GM21737 (cell line): ENCODE measurements around the gene SHC3.

Experiments used
- ATAC-seq: cut with Tn5 transposase; IDR thresholded peaks from one replicate; pipeline ENCODE4 v1.9.1; 2021; ENCODE audit warnings: mild to moderate bottlenecking, moderate library complexity; ENCODE audit not compliant: unreplicated experiment

The SHC3 gene

GRCh38 chr9:89186960-89187359 lies 8.3 kb upstream of the SHC3 start:
- ATAC-seq = no peak

GRCh38 chr9:89185980-89186379 lies 7.4 kb upstream of the SHC3 start:
- ATAC-seq = no peak

DNA sequence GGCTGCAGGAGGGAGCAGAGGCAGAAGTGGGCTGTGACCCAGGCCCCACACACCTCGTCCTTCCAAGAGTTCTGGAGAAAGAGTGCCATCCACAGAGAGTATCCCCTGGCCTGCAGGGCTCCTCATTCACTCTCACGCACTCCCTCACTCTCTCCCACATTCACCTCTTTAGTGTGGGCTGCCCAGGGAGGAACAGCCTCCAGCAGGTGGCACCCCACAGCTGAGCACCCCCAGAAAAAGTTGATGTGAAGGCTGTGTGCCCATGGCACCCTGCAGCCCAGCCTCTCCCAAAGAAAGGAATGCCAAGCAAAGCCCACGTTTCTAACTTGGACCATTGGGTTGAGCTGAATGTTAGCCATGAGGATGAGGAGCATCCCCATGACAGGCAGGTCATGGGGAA lies 4.5 kb upstream of the SHC3 start:
- ATAC-seq = no peak

- no peak for ATAC-seq
These were observed 3.8 kb upstream of the SHC3 start for GRCh38 chr9:89182369-89182768.

DNA sequence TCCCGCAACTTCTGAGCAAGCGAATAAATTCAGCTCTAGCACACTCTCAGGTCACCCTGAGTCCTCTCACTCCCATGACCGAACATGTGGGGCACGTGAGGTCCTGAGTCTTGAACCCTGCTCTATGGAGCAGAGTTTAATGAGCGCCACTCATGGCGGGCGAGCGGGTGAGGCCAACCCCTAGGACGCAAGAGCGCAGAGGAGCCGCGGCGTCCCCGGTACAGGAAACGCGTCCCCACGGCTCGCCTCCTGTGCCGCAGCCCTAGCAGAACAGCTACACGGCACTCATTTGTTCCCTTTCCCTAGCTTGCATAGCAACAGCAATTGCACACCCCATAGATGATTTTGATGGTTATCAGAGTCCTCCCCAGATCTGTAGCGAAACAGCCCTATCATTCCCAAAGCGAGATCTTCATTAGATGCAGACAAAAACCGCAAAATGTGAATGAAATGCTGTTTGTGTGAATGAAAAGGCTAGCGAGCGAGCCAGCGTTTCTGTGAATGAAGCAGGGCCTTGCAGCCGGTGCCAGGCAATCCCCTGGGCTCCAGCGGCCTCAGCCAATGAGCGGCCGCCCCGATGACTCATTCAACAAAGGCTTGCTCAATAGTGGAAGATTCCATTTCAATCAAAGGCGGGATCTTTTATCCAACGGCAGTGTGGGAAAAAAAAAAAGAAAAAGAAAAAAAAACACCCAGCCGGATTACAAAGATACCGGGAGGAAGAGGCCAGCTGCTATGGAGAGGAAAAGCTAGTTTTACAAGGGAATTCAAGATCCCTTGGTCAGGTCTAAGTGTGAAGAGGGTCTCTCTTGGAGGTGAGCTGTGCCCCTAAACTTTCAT lies 1.5 kb upstream of the SHC3 start:
- no peak for ATAC-seq

DNA sequence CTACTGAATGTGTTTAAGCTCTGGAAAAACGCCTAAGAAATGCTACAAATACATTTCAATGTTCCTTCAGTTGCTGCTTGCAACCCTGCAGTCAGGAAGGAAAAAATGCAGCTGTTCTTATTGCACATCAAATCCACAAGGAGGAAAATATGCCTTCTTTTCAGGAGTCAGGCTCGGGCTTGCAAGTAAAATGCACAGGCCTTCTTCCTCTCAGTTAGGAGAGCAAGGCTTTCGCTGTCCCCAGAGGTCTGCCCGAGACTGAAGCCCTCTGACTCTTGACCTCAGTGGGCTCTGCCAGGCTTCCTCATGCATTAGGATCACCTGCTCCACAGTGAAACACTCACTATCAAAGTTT lies 899 bp upstream of the SHC3 start:
- ATAC-seq = no peak

GRCh38 chr9:89178830-89179539 lies 367 bp upstream of the SHC3 start:
- ATAC-seq = no peak

GRCh38 chr9:89177012-89177943 lies 1.3 kb downstream of the SHC3 start:
- no peak for ATAC-seq

DNA sequence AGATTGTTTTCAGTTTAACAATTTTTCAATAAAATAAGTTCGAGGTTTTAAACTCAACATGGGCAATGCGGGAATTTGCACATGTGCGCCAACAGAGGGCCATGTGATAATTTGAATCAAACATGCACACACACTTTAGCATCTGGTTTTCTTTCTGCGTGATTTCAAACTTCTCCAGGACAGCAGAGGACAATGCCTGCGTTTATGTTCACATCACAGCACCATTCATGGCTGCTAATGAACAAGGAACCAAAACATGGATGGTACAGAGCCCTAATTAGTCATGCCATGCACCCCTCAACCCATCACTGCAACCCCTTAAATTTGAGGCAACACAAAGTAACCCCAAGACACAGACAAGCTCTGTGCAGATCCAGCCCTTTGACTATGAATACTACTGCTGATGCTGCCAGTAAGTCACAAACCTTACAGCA lies 2.8 kb downstream of the SHC3 start:
- ATAC-seq = no peak

- no peak for ATAC-seq
These were observed 4.3 kb downstream of the SHC3 start for GRCh38 chr9:89174291-89174690.

DNA sequence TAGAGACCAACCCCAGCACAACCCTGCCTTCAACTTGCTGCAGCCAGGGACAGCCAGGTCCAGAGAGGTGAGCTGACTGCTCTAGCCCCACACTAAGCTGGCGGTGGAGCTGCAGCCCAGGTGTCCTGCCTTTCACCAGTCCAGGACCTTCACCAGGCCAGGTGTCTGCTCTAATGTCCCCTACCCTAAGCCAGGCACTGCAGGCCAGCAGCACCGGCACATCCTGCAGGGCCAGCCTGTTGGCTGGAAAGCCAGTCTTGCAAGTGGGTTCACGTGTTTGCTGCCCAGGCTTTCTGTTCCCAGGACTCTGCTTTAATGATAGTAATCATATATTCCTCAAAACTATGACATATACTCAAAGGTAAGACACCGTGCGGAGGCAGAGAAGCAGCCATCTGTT lies 5.5 kb downstream of the SHC3 start:
- ATAC-seq = no peak

DNA sequence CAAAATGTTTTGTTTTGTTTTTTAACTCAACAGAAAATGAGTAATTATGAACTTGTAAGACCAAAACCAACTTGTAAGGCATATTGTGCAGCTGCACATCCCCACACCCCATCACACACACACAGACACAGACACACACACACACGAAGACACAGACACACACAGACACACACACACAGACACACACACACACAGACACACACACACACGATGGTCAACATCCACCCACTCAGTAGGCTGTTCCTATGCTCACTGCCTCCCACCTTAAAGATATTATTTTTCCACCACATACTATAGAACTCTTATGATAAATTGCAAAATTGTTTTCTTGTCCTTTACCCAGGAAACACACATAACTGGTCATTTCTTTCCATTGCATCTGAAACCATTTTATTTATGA lies 6.2 kb downstream of the SHC3 start:
- no peak for ATAC-seq

- no peak for ATAC-seq
These were observed 6.9 kb downstream of the SHC3 start for GRCh38 chr9:89171693-89172092.

GRCh38 chr9:89171231-89171630 lies 7.4 kb downstream of the SHC3 start:
- no peak for ATAC-seq

DNA sequence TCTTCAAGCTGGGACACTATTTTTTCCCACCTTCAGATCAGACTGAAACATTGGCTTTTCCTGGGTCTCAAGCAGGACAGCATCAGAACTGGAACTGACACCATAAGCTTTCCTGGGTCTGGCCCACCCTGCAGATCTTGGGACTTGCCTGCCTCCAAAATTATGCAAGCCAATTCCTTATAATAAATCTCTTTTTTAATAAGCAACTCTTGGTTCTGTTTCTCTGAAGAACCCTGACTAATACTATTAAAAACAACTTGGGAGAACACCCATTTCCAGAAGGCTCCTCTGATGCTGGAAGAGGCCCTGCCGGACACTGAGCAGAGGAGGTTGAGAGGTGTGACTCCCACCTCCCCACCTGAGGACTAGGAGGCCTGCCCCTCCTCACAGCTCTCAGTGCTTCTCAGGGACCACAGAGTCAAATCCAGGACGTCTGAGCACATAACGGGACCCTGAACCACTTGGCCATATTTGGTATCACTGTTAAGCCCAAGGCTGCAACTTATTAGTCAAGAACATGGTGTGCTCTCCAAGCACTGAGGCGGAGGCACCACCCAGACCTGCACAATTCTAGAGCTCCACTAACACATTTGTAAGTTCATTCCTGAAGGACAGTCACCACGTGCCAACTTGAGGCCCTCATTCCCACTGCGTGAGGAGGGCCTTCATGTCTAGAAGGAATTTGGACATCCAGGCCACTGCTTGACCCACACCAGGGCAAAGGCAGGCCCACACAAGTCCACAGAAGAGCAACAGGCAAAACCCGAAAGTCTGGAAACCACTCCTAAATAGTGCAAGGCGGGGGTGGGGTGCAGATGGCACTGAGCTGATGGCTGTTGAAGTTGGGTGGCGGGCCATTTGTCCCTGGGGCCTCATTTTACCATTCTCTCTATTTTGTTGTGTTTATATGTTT lies 9.5 kb downstream of the SHC3 start:
- no peak for ATAC-seq

DNA sequence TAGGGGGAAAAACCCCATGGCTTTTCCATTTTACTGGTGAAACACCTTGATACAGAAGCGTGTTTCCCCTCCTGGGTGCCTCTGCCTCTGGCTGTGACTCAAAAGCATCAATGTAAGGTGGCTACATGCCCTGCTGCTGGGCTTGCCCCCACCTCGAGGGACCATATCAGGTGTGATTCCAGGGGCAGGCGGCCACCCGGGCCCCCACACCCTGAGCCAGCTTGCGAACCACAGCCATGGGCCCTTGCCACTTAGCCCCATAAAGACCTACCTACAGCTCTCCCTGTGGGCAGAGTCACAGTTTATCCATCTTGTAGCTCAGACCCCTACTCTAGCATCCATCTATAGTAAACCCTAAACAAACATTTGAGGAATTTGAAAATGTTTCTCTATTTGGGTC lies 10.8 kb downstream of the SHC3 start:
- no peak for ATAC-seq

- ATAC-seq = no peak
These were observed 11.8 kb downstream of the SHC3 start for GRCh38 chr9:89166852-89167251.

DNA sequence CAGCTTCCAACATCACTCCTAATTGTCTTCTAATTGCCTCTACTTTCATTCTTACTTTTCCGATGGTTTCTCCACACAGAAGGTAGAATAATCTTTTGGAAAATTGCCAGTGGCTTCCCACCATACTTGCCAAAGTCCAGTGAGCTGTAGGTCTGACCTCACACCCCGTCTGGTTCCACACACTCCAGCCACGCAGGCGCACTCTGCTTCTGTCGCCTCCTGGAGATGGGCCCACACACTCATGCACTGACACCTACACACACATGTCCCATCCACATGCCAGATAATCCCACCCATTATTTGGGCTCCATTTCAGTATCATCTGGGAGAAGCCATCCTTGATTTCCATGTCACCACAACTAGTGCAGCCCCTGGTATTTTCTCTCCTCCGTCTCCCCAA lies 12.7 kb downstream of the SHC3 start:
- ATAC-seq = no peak

DNA sequence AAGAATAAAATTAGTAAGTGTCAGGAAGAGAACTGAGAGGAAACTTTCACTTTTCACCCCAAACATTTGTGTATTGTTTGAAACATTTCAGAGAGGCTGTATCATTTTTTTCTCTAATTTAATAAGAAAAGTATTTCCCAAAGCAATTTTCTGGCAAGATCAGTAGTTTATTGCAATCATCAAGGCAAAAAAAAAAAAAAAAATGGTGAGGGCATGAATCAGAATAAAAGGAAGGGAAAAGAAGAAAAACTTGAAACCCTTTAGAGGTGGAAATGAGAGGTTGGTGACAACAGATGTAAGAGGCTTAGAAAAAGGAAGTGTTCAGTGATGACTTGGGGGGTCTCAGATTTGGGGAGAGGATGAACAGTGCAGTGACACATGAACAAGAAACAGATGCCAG lies 13.3 kb downstream of the SHC3 start:
- no peak for ATAC-seq

DNA sequence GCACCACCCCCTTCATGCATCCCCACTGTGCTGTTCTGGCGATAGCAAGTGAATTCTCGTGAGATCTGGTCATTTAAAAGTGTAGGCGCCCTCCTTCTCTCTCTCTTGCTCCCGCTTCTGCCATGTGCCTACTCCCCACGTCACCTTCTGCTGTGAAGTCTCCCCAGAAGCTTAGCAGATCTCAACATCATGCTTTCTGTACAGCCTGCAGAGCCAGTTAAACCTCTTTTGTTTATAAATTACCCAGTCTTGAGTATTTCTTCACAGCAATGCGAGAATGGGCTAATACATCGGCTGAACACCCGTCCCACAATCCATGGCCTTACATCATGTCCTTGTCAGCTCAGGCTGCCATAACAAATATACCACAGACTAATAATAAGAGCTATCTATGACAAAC lies 17.4 kb downstream of the SHC3 start:
- ATAC-seq = no peak
